ENCODE results near the gene RASL10A. TPM values are rescaled to one million over a fixed set of nuclear protein-coding genes. Genes with fewer than 3 reads are reported as not detected.
"Not testable (repeated sequence)": the region's sequence is repeated elsewhere in the genome, so short reads cannot be mapped to it uniquely, and the experiment has no call there.

RASL10A gene, protein sequence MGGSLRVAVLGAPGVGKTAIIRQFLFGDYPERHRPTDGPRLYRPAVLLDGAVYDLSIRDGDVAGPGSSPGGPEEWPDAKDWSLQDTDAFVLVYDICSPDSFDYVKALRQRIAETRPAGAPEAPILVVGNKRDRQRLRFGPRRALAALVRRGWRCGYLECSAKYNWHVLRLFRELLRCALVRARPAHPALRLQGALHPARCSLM
- polyA plus RNA-seq (ENCODE audit: insufficient read length in 12 of 12) = 1 to 10 TPM in 10 of 12 donors, not detected in 2; 1.2 to 2.5 (median 1.8) TPM
- long read RNA-seq, donor 1 = 0 reads
- long read RNA-seq, donor 2, partial matches to known transcripts = 0 of 1 reads
- long read RNA-seq, donor 2, other reads (novel, unspliced or antisense) = 0 of 1 reads
- long read RNA-seq, donor 3, partial matches to known transcripts = 0 of 2 reads
- long read RNA-seq, donor 3, other reads (novel, unspliced or antisense) = 0 of 2 reads
- long read RNA-seq, donor 4 = 0 reads
- long read RNA-seq, donor 5, partial matches to known transcripts = 0 of 2 reads
- long read RNA-seq, donor 5, other reads (novel, unspliced or antisense) = 0 of 2 reads
- long read RNA-seq, donor 6, partial matches to known transcripts = 0 of 2 reads
- long read RNA-seq, donor 6, other reads (novel, unspliced or antisense) = 0 of 2 reads
- long read RNA-seq, donor 7 = 0 reads
- long read RNA-seq, donor 8, partial matches to known transcripts = 0 of 3 reads
- long read RNA-seq, donor 8, other reads (novel, unspliced or antisense) = 0 of 3 reads
- long read RNA-seq, donor 9, partial matches to known transcripts = 0 of 3 reads
- long read RNA-seq, donor 9, other reads (novel, unspliced or antisense) = 0 of 3 reads
- long read RNA-seq, donor 10, partial matches to known transcripts = 0 of 1 reads
- long read RNA-seq, donor 10, other reads (novel, unspliced or antisense) = 0 of 1 reads
- long read RNA-seq, donor 11, partial matches to known transcripts = 0 of 2 reads
- long read RNA-seq, donor 11, other reads (novel, unspliced or antisense) = 0 of 2 reads

DNA sequence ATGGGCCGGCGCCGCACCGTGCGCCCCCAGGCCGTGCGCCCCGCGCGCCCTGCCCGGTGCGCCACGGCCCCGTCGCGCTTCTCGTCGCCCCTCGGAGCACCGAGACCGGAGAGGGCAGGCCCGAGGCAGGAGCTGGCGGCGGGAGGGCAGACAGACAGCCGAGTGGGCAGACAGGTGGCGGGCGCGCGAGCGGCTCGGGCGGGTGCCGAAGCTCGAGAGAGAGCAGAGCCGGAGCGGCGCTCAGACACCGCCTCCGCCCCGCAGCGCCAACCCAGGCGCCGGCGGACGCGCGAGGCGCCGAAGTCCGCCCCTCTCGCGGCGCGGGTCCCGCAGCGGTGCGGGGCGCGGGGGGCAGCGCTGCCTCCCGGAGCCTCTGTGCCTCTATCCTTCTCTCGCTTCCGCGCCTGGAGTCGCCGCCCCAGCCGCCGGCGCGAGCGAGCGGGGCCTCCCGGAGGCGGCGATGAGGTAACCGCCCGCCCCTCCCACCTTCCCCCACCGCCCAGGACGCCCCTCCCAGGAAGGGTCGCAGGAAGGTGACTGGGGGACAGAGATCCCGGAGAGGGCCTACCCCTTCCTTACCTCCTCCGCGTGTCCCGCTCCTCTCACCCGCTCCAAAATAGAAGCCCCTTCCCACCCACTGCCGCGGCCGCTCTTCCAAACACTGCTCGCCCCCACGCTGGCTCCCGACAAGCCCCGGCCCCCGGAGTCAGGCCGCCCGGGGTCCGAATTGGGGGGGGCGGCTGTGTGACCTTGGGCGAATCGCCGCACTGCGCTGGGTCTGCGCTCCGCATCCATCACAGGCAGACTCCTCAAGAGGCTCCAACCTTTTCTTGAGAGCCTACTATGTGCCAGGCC is at the start of gene RASL10A:
Gene RASL10A, minus strand, starts transcription at position 412 of the 855 bp plus-strand sequence. CDS start 451 bp downstream, outside the sequence.
- DNase-seq = no peak

DNA sequence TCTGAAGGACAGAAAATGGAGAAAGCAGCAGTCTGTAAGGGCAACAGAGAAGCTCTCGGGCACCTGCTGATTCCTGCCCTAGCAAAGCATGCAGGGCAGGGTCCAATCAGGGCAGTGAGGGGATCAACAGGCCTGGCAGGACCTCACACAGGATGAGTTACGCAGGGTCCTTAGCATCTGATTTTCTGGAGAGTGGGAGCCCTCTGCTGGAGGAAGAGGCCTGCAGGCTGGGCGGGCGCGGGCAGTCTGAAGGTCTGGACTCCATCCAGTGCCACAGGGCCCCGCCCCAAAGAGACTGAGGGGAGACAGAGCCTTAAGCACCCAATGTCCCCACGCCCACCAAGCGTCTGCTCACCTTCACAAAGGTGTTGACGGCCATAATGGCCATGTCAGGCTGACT is 44.0 kb upstream of the RASL10A start:
- peak; percentile 51 for DNase-seq

DNA sequence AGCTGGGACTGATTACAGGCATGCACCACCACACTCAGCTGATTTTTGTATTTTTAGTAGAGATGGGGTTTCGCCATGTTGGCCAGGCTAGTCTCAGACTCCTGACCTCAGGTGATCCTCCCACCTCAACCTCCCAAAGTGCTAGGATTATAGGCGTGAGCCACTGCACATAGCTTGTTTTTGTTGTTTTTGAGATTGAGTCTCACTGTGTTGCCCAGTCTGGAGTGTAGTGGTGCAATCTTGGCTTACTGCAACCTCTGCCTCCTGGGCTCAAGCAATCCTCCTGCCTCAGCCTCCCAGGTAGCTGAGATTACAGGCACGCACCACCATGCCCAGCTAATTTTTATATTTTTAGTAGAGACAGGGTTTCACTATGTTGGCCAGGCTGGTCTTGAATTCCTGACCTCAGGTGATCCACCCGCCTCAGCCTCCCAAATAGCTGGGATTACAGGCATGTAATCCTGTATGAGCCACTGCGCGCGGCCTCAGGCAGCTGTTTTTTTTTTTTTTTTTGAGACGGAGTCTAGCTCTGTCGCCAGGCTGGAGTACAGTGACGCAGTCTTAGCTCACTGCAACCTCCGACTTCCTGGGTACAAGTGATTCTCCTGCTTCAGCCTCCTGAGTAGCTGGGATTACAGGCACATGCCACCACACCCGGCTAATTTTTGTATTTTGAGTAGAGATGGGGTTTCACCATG is 41.8 kb upstream of the RASL10A start:
- not testable (repeated sequence) for DNase-seq

DNA sequence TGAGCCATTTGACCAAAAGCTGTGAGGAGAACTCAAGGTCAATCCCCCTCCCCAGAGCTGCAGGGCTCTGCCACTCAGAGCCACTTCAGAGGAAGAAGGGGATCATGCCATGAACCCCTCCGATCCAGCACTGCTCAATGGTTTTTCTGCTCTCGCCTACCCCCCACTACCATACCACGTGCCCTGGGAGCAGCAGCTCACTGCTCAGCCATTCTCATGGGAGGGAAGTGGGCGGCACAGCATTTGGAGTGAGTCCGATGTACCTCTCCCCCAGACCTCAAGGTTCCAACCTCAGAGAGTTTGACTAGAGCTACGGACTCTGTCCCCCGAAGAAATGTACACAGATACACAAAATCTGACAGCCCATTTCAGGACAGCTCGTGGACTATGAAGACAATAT is 38.4 kb upstream of the RASL10A start:
- no peak for DNase-seq

DNA sequence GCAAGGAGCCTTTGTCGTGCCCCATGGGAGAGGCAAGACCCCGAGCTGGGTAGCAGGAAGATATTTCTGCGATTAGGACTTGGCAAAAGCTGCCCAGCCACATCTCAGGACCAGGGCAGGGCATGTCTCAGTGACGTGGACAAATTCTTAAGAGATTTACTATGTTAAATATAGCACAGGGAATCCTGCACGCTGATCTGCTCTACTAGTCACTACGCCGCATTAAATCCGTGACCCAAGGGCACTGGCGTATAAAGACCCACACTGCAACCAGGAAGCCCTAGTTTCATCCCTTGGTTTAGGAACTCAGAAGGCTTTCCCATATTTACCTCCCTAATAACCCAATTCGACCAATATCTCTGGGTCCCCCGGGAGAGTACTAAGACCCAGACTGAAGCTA is 37.8 kb upstream of the RASL10A start:
- DNase-seq = no peak

DNA sequence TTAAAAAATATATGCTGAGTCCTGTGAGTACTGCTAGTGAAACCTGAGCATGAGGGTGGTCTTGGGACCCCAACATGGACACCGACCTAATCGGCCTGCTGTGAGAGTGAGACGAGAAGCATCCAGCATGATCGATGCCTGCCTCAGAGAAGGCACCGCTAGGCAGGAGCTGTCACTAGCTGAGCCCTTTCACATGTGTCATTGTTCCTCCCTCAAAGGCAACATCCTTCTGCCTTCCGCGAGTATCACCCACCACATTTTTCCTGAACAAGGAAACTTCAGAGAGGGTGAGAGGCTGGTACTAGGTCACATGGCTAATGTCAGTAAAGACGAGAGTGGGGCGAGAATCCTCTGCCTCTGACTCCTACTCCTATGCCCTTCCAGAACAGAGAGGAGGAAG is 37.3 kb upstream of the RASL10A start:
- DNase-seq = no peak

DNA sequence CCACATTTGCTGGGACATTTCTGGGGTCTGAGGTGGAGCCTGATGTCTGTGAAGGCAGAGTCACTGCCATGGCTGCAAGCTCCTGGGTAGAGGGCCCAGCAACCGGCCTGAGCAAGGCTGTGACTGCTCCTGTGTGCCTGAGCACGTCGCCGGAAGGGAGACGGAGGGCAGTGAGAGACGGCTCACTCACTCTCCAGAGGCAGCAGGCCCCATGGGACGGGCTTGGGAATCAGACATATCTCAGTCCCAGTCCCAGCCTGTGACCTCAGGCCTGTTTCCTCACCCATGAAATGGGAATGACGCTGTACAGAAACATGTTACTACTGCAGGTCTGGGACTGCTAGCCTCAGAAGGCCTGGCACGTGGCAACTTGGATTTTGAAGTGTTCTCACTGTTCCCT is 36.4 kb upstream of the RASL10A start:
- no peak for DNase-seq

DNA sequence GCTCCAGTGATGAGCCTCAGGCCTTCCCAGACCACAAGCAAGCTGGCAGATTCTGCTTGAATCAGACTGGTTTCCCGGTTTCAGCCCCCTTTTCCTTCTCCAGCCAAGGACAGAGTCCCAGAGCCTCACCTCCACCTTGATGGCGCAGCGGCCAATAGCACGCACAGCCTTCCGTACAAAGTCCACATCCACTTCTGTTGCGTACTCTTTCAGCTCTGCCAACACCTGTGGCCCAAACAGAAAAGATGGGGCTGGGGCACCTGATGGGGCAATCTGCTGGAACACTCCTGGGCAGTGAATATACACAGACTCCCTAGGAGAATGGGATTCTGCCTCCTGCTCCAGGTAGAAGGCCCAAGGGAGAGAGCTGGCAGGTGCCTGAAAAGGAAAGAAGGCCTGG is 35.5 kb upstream of the RASL10A start:
- DNase-seq = no peak

DNA sequence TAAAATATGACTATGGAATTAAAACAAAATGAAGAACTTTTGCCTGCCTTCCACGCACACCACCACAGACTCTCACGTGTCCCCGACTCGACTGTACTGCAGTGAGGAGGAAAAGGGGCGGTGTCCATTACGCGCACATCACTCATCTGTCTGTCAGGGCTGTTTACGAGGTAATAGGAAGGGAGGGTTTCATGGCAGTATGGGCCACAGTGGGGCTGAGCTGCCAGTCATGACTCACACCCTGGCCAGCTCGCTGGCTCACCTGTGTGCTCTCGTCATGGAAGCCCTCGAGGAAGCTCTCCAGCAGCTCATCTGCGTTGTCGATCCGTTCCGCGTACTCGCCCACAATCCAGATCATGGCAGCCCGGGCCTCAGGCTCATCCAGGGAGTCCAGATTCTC is 33.5 kb upstream of the RASL10A start:
- no peak for DNase-seq

DNA sequence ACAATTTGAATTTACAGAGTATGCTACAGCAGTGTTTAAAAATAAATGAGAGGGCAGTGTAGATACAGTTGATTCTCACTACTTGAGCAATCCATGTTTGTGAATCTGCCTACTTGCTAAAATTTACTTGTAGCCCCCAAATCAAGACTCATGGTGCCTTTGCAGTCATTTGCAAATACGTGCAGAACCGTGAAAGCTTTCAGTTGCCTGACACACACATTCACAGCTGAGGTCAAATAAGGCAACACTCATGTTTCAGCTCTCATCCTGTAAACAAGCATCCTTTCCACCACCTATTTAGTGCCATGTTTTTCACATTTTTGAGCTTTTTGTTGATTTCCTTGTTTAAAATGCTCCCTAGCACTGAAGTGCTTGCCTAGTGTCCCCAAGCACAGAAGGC is 32.5 kb upstream of the RASL10A start:
- DNase-seq = no peak

DNA sequence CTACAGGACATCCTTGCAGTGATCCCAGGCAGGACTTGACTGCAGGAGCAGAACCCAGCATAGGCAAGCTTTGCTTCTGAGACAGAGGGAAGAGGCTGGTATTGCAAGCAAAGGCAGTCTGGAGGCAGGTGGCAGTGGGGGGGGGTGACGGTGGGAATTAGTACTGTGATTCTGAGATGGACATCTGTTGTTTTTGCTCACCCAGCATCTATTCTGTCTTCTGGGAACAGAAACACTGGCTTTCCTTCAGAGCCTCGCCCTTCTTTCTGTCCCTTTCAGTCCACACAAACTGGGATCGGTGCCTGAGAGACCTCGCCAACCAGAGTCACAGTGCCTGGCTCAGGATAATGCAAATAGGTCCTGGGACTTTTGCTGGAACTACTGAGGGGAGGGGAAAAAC is 31.2 kb upstream of the RASL10A start:
- DNase-seq = no peak

DNA sequence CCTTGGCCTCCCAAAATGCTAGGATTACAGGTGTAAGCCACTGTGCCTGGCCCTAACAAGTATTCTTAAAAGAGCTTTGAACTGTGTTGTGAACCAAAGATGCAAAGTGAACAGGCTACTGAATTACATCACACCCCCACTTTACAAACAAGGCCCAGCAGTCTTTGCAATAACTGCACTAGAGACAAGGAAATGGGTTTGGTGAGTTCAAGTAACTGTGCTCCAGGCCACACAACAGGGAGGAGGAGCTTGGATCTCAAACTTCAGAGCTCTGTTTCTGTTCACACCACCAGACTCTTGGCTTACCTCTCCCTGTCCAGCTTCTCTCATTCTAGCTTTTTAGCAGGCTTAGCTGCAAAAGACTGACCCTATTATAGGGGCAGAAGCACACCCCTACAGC is 30.4 kb upstream of the RASL10A start:
- DNase-seq = no peak

DNA sequence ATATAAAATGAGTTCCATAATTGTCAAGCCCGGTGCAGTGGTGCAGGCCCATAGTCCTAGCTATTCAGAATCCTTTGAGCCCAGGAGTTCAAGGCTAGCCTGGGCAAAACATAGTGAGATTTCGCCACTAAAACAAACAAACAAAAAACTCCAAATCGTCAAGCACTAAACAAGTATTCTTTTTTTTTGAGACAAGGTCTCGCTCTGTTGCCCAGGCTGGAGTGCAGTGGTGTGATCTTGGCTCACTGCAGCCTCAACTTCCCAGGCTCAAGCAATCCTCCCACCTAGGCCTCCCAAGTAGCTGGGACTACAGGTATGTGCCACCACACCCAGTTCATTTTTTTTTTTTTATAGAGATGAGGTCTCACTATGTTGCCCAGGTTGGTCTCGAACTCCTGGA is 29.4 kb upstream of the RASL10A start:
- not testable (repeated sequence) for DNase-seq

DNA sequence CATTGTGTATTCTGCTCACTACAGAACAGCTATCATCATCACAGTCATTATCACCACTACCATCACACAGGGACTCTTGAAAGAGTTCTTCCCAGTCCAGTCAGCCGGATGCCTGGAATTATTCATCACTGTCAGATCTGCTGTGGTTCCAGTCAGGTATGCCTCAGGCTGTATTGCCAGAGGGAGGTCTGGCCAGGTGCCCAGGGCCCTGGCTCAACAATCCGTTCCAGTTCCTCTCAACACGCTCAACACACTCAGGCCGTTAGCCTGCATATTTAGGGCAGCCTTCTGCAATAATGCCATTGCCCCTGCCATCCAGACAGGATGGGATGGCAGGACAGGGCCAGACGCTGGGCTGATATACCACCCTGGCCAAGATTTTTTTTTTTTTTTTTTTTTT is 28.6 kb upstream of the RASL10A start:
- DNase-seq = peak; percentile 51

DNA sequence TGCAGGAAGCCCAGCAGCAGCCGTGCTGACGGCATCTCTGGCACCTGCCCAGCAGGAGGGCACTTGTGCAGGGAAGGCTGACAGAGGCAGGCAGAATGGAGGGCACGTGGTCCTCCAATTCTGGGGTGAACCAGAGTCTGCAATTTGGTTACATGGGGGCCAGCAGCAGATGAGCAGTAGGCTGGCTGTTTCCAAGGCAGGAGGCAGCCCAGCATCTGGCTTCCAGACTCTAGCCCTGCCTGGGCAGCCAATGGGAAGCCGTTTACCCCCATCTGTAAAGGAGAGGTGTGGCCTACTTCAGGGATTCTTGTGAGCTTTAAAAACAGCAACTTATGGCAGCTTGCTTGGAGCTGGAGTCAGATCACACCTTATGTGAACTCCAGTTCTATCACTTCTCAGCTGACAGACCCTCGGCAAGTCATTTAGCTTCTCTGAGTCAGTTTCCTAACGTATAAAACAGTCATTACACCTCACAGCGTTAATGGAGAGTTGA is 27.9 kb upstream of the RASL10A start:
- no peak for DNase-seq

DNA sequence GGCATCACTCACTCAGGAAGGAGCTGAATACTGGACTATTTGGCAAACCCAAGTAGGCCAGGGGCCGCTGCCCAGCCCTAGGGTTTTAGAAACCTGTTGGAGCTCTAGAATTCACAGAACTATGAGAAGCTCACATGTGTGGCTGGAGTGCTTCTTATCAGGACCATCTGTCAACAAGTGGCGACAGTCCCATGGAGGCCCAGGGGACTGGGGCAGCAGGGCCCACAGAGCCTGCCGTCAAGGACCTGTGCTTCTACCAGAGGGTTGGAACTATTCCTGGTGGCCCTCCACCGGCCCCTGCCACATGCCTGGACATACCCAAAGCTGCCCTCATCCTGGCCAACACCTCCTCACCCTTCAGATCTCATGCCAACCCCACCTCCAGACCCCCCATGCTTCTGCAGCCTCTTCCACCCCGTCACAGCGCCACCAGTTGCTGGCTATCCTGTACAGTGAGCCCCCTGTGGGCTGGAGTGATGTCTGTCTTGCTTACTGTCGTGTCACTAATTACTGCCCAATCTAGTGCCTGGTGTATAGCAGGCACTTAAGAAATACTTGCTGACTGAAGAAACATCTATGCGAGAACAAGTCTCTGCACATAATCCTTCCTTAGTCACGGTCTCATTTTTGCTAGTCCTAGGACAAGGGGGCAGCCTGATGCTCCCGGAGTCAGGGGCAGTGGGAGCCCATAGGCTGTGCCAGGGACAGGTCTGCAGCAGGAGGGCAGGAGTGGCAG is 27.2 kb upstream of the RASL10A start:
- no peak for DNase-seq

DNA sequence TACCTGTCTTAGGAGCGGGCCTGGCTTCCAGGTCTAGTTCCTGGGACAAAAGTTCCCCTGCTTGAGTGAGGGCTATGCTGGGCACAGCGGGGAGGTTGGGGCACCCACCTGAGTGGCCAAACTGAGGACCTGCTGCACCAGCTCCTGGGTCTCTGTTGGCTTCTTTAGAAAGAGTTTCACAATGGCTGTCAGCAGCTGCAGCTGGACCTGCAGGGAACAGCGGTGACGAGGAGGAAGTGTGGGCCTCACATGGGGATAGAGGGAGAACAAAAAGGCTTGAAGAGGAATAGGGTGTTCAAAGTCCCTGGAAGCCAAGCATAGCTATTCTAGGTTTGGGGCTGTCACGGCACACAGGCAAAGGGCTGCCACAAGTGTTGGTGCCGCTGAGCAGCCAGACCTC is 26.7 kb upstream of the RASL10A start:
- no peak for DNase-seq

DNA sequence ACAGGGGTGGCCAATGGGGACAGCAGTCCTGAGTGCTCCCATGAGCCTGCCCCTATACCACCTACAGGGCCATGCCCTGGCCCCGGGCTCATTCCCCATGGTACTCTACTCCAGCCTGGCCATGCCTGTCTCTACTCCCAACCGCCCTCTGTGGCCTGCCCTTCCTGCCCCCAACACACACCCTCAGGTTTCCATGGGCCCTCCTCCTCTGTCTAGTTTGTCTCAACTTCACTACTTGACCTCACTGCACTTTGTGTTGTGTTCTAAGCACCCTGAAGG is 26.3 kb upstream of the RASL10A start:
- no peak for DNase-seq

DNA sequence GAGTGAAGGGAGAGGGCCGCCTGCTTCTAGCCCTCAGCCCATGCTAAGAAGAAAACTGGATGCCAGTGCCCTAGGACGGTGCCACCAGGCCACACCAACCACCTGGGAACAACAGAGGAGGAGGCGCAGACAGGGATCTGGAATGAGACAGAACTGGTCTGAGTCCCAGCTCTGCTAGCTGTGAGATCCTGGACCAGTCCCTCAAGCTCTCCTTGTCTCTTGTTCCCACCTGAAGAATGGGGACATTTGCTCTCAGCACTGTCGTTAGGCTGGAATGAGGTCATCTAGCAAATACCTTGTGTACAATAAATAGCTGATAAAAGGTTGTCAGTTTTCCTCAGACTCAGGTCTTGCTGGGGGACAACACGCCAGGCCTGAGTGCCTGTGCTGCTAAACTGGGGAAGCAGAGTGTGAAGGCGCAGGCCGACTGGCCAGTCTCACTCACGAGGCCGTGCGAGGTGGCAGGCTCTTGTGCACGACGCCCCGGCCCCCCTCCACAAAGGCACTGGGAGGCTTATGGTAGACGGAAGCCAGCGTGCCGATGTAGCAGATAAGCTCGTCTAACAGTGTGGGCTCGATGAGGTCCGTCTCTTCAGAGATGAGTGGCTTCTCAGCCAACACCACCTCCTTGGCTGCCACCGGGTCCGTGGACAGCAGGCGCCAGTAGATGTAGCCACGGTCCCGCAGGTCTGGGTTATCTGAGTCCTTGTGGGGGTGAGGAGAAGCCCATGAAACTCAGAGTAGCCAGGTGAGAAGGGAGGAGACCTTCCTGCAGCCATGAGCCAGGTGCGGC is 25.8 kb upstream of the RASL10A start:
- DNase-seq = no peak

DNA sequence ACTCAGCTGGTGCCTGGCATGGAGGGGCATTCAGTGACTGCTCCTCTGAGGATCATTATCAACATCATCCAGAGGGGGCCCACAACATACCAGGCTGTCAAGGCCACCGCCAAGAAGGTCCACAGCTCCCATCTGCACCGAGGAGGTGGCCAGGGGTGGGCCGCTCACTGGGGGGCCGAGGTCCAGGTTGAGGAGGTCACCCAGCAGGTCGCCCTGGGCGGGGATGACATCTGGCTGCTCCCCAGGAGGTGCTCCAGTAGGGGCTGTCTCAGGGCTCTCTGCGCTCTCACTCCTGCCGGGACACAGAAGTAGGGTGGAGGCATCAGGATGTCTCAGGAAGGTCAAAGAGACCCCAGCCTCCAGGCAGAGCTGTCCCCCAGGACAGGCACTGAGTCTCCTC is 25.1 kb upstream of the RASL10A start:
- DNase-seq = no peak
